Ishikawa (cell line): ENCODE measurements around the gene ECEL1.

ENCODE experiments used
- CEBPB ChIP-seq: IDR thresholded peaks from 2 replicates; pipeline ENCODE4 v1.6.1; 2012
- CREB1 ChIP-seq: IDR thresholded peaks from 2 replicates; pipeline ENCODE4 v1.6.1; 2012; ENCODE audit warnings: low read depth
- EGR1 ChIP-seq: IDR thresholded peaks from 2 replicates; pipeline ENCODE4 v1.6.1; 2012
- EP300 ChIP-seq: IDR thresholded peaks from 2 replicates; pipeline ENCODE4 v1.6.1; 2012; ENCODE audit warnings: borderline replicate concordance
- FOXM1 ChIP-seq: IDR thresholded peaks from 2 replicates; pipeline ENCODE4 v1.6.1; 2012; ENCODE audit warnings: low read depth, borderline replicate concordance
- MAX ChIP-seq: IDR thresholded peaks from 2 replicates; pipeline ENCODE4 v1.6.1; 2012
- NFIC ChIP-seq: IDR thresholded peaks from 2 replicates; pipeline ENCODE4 v1.6.1; 2012
- RAD21 ChIP-seq: IDR thresholded peaks from 2 replicates; pipeline ENCODE4 v1.6.1; 2012; ENCODE audit warnings: low read depth
- REST ChIP-seq: IDR thresholded peaks from 2 replicates; pipeline ENCODE4 v1.6.1; 2012; ENCODE audit warnings: low read depth, mild to moderate bottlenecking
- TAF1 ChIP-seq: IDR thresholded peaks from 2 replicates; pipeline ENCODE4 v1.6.1; 2012; ENCODE audit warnings: low read depth, mild to moderate bottlenecking
- TCF12 ChIP-seq: IDR thresholded peaks from 2 replicates; pipeline ENCODE4 v1.6.1; 2012; ENCODE audit warnings: low read depth
- TEAD4 ChIP-seq: IDR thresholded peaks from 2 replicates; pipeline ENCODE4 v1.6.1; 2012
- YY1 ChIP-seq: IDR thresholded peaks from 2 replicates; pipeline ENCODE4 v1.6.1; 2012; ENCODE audit warnings: low read depth

GRCh38 chr2:232460171-232460570 is 27.5 kb downstream of the ECEL1 start:
- TF ChIP-seq EGR1: no peak
- no peak for TF ChIP-seq TAF1
- no peak for TF ChIP-seq MAX
- no peak for TF ChIP-seq RAD21
- no peak for TF ChIP-seq REST
- TF ChIP-seq CEBPB: no peak
- TF ChIP-seq YY1: no peak
- no peak for TF ChIP-seq EP300
- TF ChIP-seq FOXM1: no peak
- TF ChIP-seq TEAD4: no peak
- TF ChIP-seq TCF12: no peak
- TF ChIP-seq NFIC: no peak
- no peak for TF ChIP-seq CREB1
